GM12878 (cell line): ENCODE results near the gene CTPS1. TPM values are rescaled to one million over a fixed set of nuclear protein-coding genes. Genes with fewer than 3 reads are reported as not detected.

Experiments
- CBFB ChIP-seq: IDR thresholded peaks from 2 replicates; pipeline ENCODE4 v1.6.1; 2016; ENCODE audit warnings: antibody characterized with exemption, low read depth
- EGR1 ChIP-seq, 2 experiments: IDR thresholded peaks; 1 replicate in 1 of 2; 2 replicates in 1 of 2; pipeline ENCODE4 v1.6.1; 2011 to 2012; ENCODE audit warnings: low read depth in 2 of 2, low read length in 2 of 2, borderline replicate concordance in 1 of 2, mild to moderate bottlenecking in 1 of 2, moderate library complexity in 1 of 2
- GATAD2B ChIP-seq: fragments of 450-650 bp; conservative IDR thresholded peaks from 2 replicates; pipeline ENCODE4 v1.6.1; 2017; ENCODE audit warnings: low read depth, mild to moderate bottlenecking, moderate library complexity
- MYC ChIP-seq: IDR thresholded peaks from 2 replicates; pipeline ENCODE4 v1.6.1; 2011; ENCODE audit warnings: mild to moderate bottlenecking, low read length, moderate library complexity, inconsistent platforms; ENCODE audit not compliant: insufficient read depth, insufficient replicate concordance, insufficient read length, severe bottlenecking
- RB1 ChIP-seq: fragments of 450-650 bp; formaldehyde crosslinking; IDR thresholded peaks from 2 replicates; pipeline ENCODE4 v1.6.1; 2017; ENCODE audit warnings: mild to moderate bottlenecking, borderline replicate concordance
- ZNF207 ChIP-seq: fragments of 450-650 bp; IDR thresholded peaks from 2 replicates; pipeline ENCODE4 v1.6.1; 2014; ENCODE audit warnings: antibody characterized with exemption, mild to moderate bottlenecking, borderline replicate concordance
- polyA plus RNA-seq, 11 experiments: library from polyadenylated mRNA; depleted of rRNA in 4 of 11; unstranded in 6 of 11; stranded (reverse) in 5 of 11; fragments of >200 nt; fragmentation: Nextera tagmentation in 4 of 11; fragmentation: Illumina TruSeq in 1 of 11; extraction: Ambion mirVana in 4 of 11; extraction: Trizol in 1 of 11; gene quantifications; 1 replicate in 1 of 11; 2 replicates in 10 of 11; pipeline versions ENCODE4 v1.2.1 to v1.2.3, GENCODE V29; 2011 to 2016; ENCODE audit warnings: inconsistent platforms in 2 of 11, missing spikeins in 2 of 11, low read depth in 1 of 11
- small RNA-seq: library from RNA; depleted of rRNA; stranded (forward); fragments of <200 nt; gene quantifications from one replicate; pipeline ENCODE3, GENCODE V24; 2014
- total RNA-seq, 4 experiments: library from RNA; depleted of rRNA in 3 of 4; stranded (reverse); fragments of >200 nt in 3 of 4; fragmentation: Illumina TruSeq in 1 of 4; extraction: Trizol in 1 of 4; gene quantifications; 2 replicates each; pipeline versions ENCODE4 v1.2.1 to v1.2.3, GENCODE V29; 2013 to 2021
- TF ChIP-seq, protein P1 (sequence below): fragments of 450-650 bp; IDR thresholded peaks from 2 replicates; pipeline ENCODE4 v1.6.1; 2017; ENCODE audit warnings: mild to moderate bottlenecking, low read depth, inconsistent platforms; ENCODE audit not compliant: poor library complexity, severe bottlenecking
- TF ChIP-seq, protein P2 (sequence below): IDR thresholded peaks from 2 replicates; pipeline ENCODE4 v1.6.1; 2012; ENCODE audit warnings: low read depth, low read length, improper control_type of control experiment

The CTPS1 gene
- total and polyA plus RNA-seq, 10 of the 15 experiments (the other 5 are each of a cell fraction or from before 2014, with no cell fraction given), result 27.5 to 106 (median 62.8) TPM

DNA sequence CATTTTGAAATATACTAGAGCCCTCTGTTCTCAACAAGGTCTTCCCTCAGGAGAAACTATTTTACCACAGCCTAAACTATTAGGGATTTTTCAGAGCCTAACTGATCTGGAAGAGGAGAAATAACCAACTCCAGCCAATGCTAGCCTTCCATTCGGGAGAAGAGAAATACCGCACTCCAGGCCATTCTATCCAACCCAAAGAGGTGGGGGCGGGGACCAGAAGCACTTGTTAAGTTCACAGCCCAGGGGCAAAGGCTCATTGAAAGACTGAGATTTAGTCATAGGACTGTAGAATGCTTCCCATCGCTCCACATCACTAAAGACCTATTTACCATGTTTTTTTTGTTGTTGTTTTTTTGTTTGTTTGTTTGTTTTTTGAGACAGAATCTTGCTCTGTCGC, 77.4 kb downstream of the CTPS1 start (continued):
- TF ChIP-seq, protein P1, sequence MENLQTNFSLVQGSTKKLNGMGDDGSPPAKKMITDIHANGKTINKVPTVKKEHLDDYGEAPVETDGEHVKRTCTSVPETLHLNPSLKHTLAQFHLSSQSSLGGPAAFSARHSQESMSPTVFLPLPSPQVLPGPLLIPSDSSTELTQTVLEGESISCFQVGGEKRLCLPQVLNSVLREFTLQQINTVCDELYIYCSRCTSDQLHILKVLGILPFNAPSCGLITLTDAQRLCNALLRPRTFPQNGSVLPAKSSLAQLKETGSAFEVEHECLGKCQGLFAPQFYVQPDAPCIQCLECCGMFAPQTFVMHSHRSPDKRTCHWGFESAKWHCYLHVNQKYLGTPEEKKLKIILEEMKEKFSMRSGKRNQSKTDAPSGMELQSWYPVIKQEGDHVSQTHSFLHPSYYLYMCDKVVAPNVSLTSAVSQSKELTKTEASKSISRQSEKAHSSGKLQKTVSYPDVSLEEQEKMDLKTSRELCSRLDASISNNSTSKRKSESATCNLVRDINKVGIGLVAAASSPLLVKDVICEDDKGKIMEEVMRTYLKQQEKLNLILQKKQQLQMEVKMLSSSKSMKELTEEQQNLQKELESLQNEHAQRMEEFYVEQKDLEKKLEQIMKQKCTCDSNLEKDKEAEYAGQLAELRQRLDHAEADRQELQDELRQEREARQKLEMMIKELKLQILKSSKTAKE, result no peak
- no peak for TF ChIP-seq ZNF207
- no peak for TF ChIP-seq GATAD2B
- no peak for TF ChIP-seq EGR1 (IDR thresholded peaks at IDR 0.05; ENCODE audit: borderline replicate concordance in 1 of 2, low read depth in 2 of 2, low read length in 2 of 2)
- TF ChIP-seq RB1, result no peak
- TF ChIP-seq, protein P2, sequence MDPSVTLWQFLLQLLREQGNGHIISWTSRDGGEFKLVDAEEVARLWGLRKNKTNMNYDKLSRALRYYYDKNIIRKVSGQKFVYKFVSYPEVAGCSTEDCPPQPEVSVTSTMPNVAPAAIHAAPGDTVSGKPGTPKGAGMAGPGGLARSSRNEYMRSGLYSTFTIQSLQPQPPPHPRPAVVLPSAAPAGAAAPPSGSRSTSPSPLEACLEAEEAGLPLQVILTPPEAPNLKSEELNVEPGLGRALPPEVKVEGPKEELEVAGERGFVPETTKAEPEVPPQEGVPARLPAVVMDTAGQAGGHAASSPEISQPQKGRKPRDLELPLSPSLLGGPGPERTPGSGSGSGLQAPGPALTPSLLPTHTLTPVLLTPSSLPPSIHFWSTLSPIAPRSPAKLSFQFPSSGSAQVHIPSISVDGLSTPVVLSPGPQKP, result no peak
- no peak for TF ChIP-seq CBFB
- no peak for TF ChIP-seq MYC
- TF ChIP-seq, all 136 proteins: peak for 0

Small RNA genes lying within 50 kb of the gene (small RNA-seq; reads per million reads assigned to genes)
- gene UBE2V1P8, result not detected

Other genes with a start within 250 kb of the CTPS1 start
- under 0.01 and 0.11 TPM in 2 replicates for gene KCNQ4, start 195.9 kb upstream of the CTPS1 start, total RNA-seq (2014; rRNA removed)
- gene KCNQ4, start 195.9 kb upstream of the CTPS1 start, total RNA-seq (2014; rRNA removed; fragmentation: Illumina TruSeq; extraction: Trizol), result 0.04 and 0.05 TPM in 2 replicates
- gene KCNQ4, start 195.9 kb upstream of the CTPS1 start, total RNA-seq (2021), result 0.18 and 0.21 TPM in 2 replicates
- gene KCNQ4, start 195.9 kb upstream of the CTPS1 start, polyA plus RNA-seq (2011; rRNA removed), result 0.03 and 0.04 TPM in 2 replicates
- gene KCNQ4, start 195.9 kb upstream of the CTPS1 start, polyA plus RNA-seq (2014; fragmentation: Illumina TruSeq; extraction: Trizol), result 0.08 and 0.13 TPM in 2 replicates
- not detected for gene KCNQ4, start 195.9 kb upstream of the CTPS1 start, polyA plus RNA-seq (2014; fragmentation: Nextera tagmentation; extraction: Ambion mirVana)
- 0.10 and 0.30 TPM in 2 replicates for gene KCNQ4, start 195.9 kb upstream of the CTPS1 start, polyA plus RNA-seq (2014; rRNA removed)
- under 1 TPM; 0.05 to 0.07 TPM for gene KCNQ4, start 195.9 kb upstream of the CTPS1 start, polyA plus RNA-seq (2016; fragmentation: Nextera tagmentation; extraction: Ambion mirVana)
- 0.11 and 0.28 TPM in 2 replicates for gene CITED4, start 117.3 kb upstream of the CTPS1 start, total RNA-seq (2014; rRNA removed)
- 0.13 TPM in 1 of 2 replicates, not detected in the other for gene CITED4, start 117.3 kb upstream of the CTPS1 start, total RNA-seq (2014; rRNA removed; fragmentation: Illumina TruSeq; extraction: Trizol)
- gene CITED4, start 117.3 kb upstream of the CTPS1 start, total RNA-seq (2021), result 0.56 and 0.64 TPM in 2 replicates
- not detected in 2 replicates for gene CITED4, start 117.3 kb upstream of the CTPS1 start, polyA plus RNA-seq (2011; rRNA removed)
- not detected in 2 replicates for gene CITED4, start 117.3 kb upstream of the CTPS1 start, polyA plus RNA-seq (2014; fragmentation: Illumina TruSeq; extraction: Trizol)
- gene CITED4, start 117.3 kb upstream of the CTPS1 start, polyA plus RNA-seq (2014; fragmentation: Nextera tagmentation; extraction: Ambion mirVana), result not detected
- 0.24 and 0.52 TPM in 2 replicates for gene CITED4, start 117.3 kb upstream of the CTPS1 start, polyA plus RNA-seq (2014; rRNA removed)
- not detected for gene CITED4, start 117.3 kb upstream of the CTPS1 start, polyA plus RNA-seq (2016; fragmentation: Nextera tagmentation; extraction: Ambion mirVana)
- gene SLFNL1, start 42.0 kb downstream of the CTPS1 start, total RNA-seq (2014; rRNA removed), result 0.11 and 0.22 TPM in 2 replicates
- 0.13 and 0.23 TPM in 2 replicates for gene SLFNL1, start 42.0 kb downstream of the CTPS1 start, total RNA-seq (2014; rRNA removed; fragmentation: Illumina TruSeq; extraction: Trizol)
- 0.18 and 0.24 TPM in 2 replicates for gene SLFNL1, start 42.0 kb downstream of the CTPS1 start, total RNA-seq (2021)
- gene SLFNL1, start 42.0 kb downstream of the CTPS1 start, polyA plus RNA-seq (2011; rRNA removed), result 0.16 and 0.18 TPM in 2 replicates
- 0.10 TPM in 1 of 2 replicates, not detected in the other for gene SLFNL1, start 42.0 kb downstream of the CTPS1 start, polyA plus RNA-seq (2014; fragmentation: Illumina TruSeq; extraction: Trizol)
- not detected for gene SLFNL1, start 42.0 kb downstream of the CTPS1 start, polyA plus RNA-seq (2014; fragmentation: Nextera tagmentation; extraction: Ambion mirVana)
- gene SLFNL1, start 42.0 kb downstream of the CTPS1 start, polyA plus RNA-seq (2014; rRNA removed), result 0.05 and 0.20 TPM in 2 replicates
- gene SLFNL1, start 42.0 kb downstream of the CTPS1 start, polyA plus RNA-seq (2016; fragmentation: Nextera tagmentation; extraction: Ambion mirVana), result under 1 TPM; 0.55 to 0.98 TPM